H9 (cell line): Measurements from ENCODE around the gene TSGA10. TPM values are rescaled to one million over a fixed set of nuclear protein-coding genes. Genes with fewer than 3 reads are reported as not detected.

Experiments
- DNase-seq: peaks from one replicate; pipeline ENCODE4 v3.0.0-alpha.2; 2017
- H2AFZ ChIP-seq: one replicate; pipeline ENCODE4 v1.6.1; 2013; ENCODE audit warnings: mild to moderate bottlenecking, low read length, control low read depth, moderate library complexity
- H2AK5ac ChIP-seq: 2 replicates; pipeline ENCODE4 v1.6.1; 2013; ENCODE audit warnings: low read length, control low read depth, mixed read lengths; ENCODE audit not compliant: insufficient read length
- H2BK120ac ChIP-seq: one replicate; pipeline ENCODE4 v1.6.1; 2013; ENCODE audit warnings: low read depth, mild to moderate bottlenecking, low read length, control low read depth, inconsistent platforms; ENCODE audit not compliant: poor library complexity, severe bottlenecking
- H2BK12ac ChIP-seq: 2 replicates; pipeline ENCODE4 v1.6.1; 2013; ENCODE audit warnings: low read length, control low read depth, mixed read lengths, low read depth; ENCODE audit not compliant: insufficient read length
- H2BK15ac ChIP-seq: 2 replicates; pipeline ENCODE4 v1.6.1; 2013; ENCODE audit warnings: low read depth, low read length, control low read depth
- H2BK20ac ChIP-seq: one replicate; pipeline ENCODE4 v1.6.1; 2013; ENCODE audit warnings: low read depth, mild to moderate bottlenecking, low read length, control low read depth, inconsistent platforms; ENCODE audit not compliant: poor library complexity, severe bottlenecking
- H2BK5ac ChIP-seq: 2 replicates; pipeline ENCODE4 v1.6.1; 2013; ENCODE audit warnings: low read length, control low read depth, mixed read lengths; ENCODE audit not compliant: insufficient read length
- H3K14ac ChIP-seq: 2 replicates; pipeline ENCODE4 v1.6.1; 2013; ENCODE audit warnings: low read length, control low read depth; ENCODE audit not compliant: insufficient read depth
- H3K18ac ChIP-seq: 2 replicates; pipeline ENCODE4 v1.6.1; 2013; ENCODE audit warnings: low read depth, mild to moderate bottlenecking, mixed read lengths, low read length, control low read depth; ENCODE audit not compliant: insufficient read length
- H3K23ac ChIP-seq: 2 replicates; pipeline ENCODE4 v1.6.1; 2013; ENCODE audit warnings: low read length, control low read depth, mixed read lengths, low read depth; ENCODE audit not compliant: insufficient read length
- H3K23me2 ChIP-seq: 2 replicates; pipeline ENCODE4 v1.6.1; 2013; ENCODE audit warnings: low read depth, mild to moderate bottlenecking, mixed read lengths, low read length, control low read depth; ENCODE audit not compliant: insufficient read length, poor library complexity, severe bottlenecking
- H3K27ac ChIP-seq: 2 replicates; pipeline ENCODE4 v1.5.1; 2013; ENCODE audit warnings: low read length, control low read depth, mixed read lengths, low read depth; ENCODE audit not compliant: insufficient read length
- H3K27me3 ChIP-seq: 2 replicates; pipeline ENCODE4 v1.6.1; 2013; ENCODE audit warnings: low read length, control low read depth, inconsistent platforms; ENCODE audit not compliant: insufficient read depth
- H3K4ac ChIP-seq: 2 replicates; pipeline ENCODE4 v1.6.1; 2013; ENCODE audit warnings: low read depth, mild to moderate bottlenecking, control low read depth, inconsistent platforms, low read length, moderate library complexity
- H3K4me1 ChIP-seq: 2 replicates; pipeline ENCODE4 v1.6.1; 2013; ENCODE audit warnings: low read length, control low read depth, inconsistent platforms; ENCODE audit not compliant: insufficient read depth
- H3K4me2 ChIP-seq: 2 replicates; pipeline ENCODE4 v1.6.1; 2013; ENCODE audit warnings: low read length, control low read depth, mixed read lengths; ENCODE audit not compliant: insufficient read length, insufficient read depth
- H3K56ac ChIP-seq: 2 replicates; pipeline ENCODE4 v1.6.1; 2013; ENCODE audit warnings: low read depth, mild to moderate bottlenecking, mixed read lengths, low read length, control low read depth; ENCODE audit not compliant: insufficient read length
- H3K79me1 ChIP-seq: 2 replicates; pipeline ENCODE4 v1.6.1; 2013; ENCODE audit warnings: low read depth, mild to moderate bottlenecking, moderate library complexity, low read length, control low read depth, inconsistent platforms; ENCODE audit not compliant: insufficient read depth, poor library complexity, severe bottlenecking
- H3K79me2 ChIP-seq: 2 replicates; pipeline ENCODE4 v1.6.1; 2013; ENCODE audit warnings: low read length, control low read depth, inconsistent platforms; ENCODE audit not compliant: insufficient read depth
- H3K9ac ChIP-seq: 2 replicates; pipeline ENCODE4 v1.6.1; 2013; ENCODE audit warnings: low read length, control low read depth, mixed read lengths; ENCODE audit not compliant: insufficient read length; ENCODE audit errors: extremely low read depth
- H3K9me3 ChIP-seq: one replicate; pipeline ENCODE4 v1.6.1; 2013; ENCODE audit warnings: low read depth, low read length, inconsistent platforms; ENCODE audit not compliant: control insufficient read depth
- H3T11ph ChIP-seq: one replicate; pipeline ENCODE4 v1.6.1; 2013; ENCODE audit warnings: mild to moderate bottlenecking, low read length, control low read depth, inconsistent platforms
- H4K20me1 ChIP-seq: one replicate; pipeline ENCODE4 v1.6.1; 2013; ENCODE audit not compliant: control insufficient read depth, insufficient read length, insufficient read depth
- H4K5ac ChIP-seq: 2 replicates; pipeline ENCODE4 v1.6.1; 2013; ENCODE audit warnings: low read depth, mild to moderate bottlenecking, mixed read lengths, low read length, control low read depth; ENCODE audit not compliant: insufficient read length
- H4K8ac ChIP-seq: replicated peaks from 2 replicates; pipeline ENCODE4 v1.6.1; 2013; ENCODE audit warnings: low read length, control low read depth, mixed read lengths, low read depth; ENCODE audit not compliant: insufficient read length
- H4K91ac ChIP-seq: 2 replicates; pipeline ENCODE4 v1.6.1; 2013; ENCODE audit warnings: low read depth, mild to moderate bottlenecking, moderate library complexity, mixed read lengths, low read length, control low read depth; ENCODE audit not compliant: insufficient read length
- H3K27ac Mint-ChIP-seq, 3 experiments: 2 replicates in 2 of 3; 3 replicates in 1 of 3; pipeline ENCODE4 v1.8.0; 2020 to 2021; ENCODE audit warnings: mixed read lengths in 3 of 3, mild to moderate bottlenecking in 1 of 3, moderate library complexity in 1 of 3
- H3K27me3 Mint-ChIP-seq: 2 replicates; pipeline ENCODE4 v1.8.0; 2021; ENCODE audit warnings: low read depth, mild to moderate bottlenecking, moderate library complexity, mixed read lengths
- H3K36me3 Mint-ChIP-seq, 3 experiments: 2 replicates in 2 of 3; 3 replicates in 1 of 3; pipeline ENCODE4 v1.8.0; 2020 to 2021; ENCODE audit warnings: low read depth in 3 of 3, mixed read lengths in 3 of 3; ENCODE audit not compliant: insufficient read depth in 1 of 3
- H3K4me1 Mint-ChIP-seq, 2 experiments: 2 replicates each; pipeline ENCODE4 v1.8.0; 2020; ENCODE audit warnings: mixed read lengths in 2 of 2
- H3K4me3 Mint-ChIP-seq, 2 experiments: 2 replicates in 1 of 2; 3 replicates in 1 of 2; pipeline ENCODE4 v1.8.0; 2020 to 2021; ENCODE audit warnings: mild to moderate bottlenecking in 2 of 2, mixed read lengths in 2 of 2, moderate library complexity in 1 of 2
- H3K9me3 Mint-ChIP-seq, 2 experiments: 2 replicates in 1 of 2; 3 replicates in 1 of 2; pipeline ENCODE4 v1.8.0; 2020; ENCODE audit warnings: mild to moderate bottlenecking in 2 of 2, mixed read lengths in 2 of 2, moderate library complexity in 1 of 2
- WGBS: extraction: QIAGEN DNeasy Blood & Tissue Kit; methylation state at CpG from one replicate; pipeline ENCODE4 v1.1.7; 2013; ENCODE audit warnings: missing lambda C conversion rate, low lambda C conversion rate, mixed read lengths; ENCODE audit not compliant: insufficient read length; ENCODE audit errors: extremely low coverage; 5-methylcytosine and 5-hydroxymethylcytosine counted together
- total RNA-seq: library from RNA; stranded (reverse); gene quantifications from 2 replicates; pipeline ENCODE4 v1.2.1, GENCODE V29; 2021
- TF ChIP-seq, protein P1 (sequence below): fragments of 200-600 bp; sonication (generic); conservative IDR thresholded peaks from 3 replicates; pipeline ENCODE4 v1.8.0; 2021; ENCODE audit warnings: antibody characterized with exemption, mild to moderate bottlenecking

TSGA10 gene
- total RNA-seq, 1 experiment from 2014 or later: 6.3 TPM

DNA sequence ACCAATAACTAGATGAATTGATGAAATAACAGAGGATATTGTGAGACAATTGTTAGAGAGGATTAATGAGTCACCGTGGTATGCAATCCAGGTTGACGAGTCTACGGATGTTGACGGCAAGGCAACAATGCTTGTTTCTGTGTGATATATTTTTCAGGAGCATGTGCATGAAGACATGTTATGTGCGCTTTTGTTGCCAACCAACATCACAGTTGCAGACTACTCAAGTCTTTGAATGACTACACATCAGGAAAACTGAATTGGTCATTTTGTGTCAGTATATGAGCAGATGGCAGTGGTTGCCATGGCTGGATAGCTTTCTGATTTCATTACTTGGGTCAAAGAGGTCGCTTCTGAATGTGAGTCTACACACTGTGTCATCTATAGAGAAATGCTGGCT is 122.0 kb downstream of the TSGA10 start:
- H2AK5ac ChIP-seq: no peak overlapping the region
- H3K14ac ChIP-seq: no peak overlapping the region
- no peak overlapping the region for H2BK120ac ChIP-seq
- no peaks in the 10 kb centered on the region for H3K9me3 Mint-ChIP-seq
- H3K18ac ChIP-seq: no peak overlapping the region
- H3K79me2 ChIP-seq: no peaks in the 10 kb centered on the region
- H2BK15ac ChIP-seq: no peak overlapping the region
- WGBS: no CpG with 5 or more reads among the region's 6 CpGs
- H3K4me1 Mint-ChIP-seq: no peaks in the 10 kb centered on the region
- no peak overlapping the region for H3K27ac ChIP-seq
- no peak overlapping the region for H4K8ac ChIP-seq
- no peak for DNase-seq
- no peak overlapping the region for H3K56ac ChIP-seq
- no peak overlapping the region for H4K5ac ChIP-seq
- H3K9me3 ChIP-seq: no peaks in the 10 kb centered on the region
- H3T11ph ChIP-seq: no peak overlapping the region
- H2BK12ac ChIP-seq: no peak overlapping the region
- H3K23me2 ChIP-seq: no peaks in the 10 kb centered on the region
- no peak overlapping the region for H3K4me2 ChIP-seq
- H3K27ac Mint-ChIP-seq: no peak overlapping the region
- H3K9ac ChIP-seq: no peak overlapping the region
- H3K4ac ChIP-seq: no peak overlapping the region
- no peaks in the 10 kb centered on the region for H3K79me1 ChIP-seq
- no peaks in the 10 kb centered on the region for H4K20me1 ChIP-seq
- H3K4me1 ChIP-seq: no peaks in the 10 kb centered on the region
- H3K27me3 Mint-ChIP-seq: no peaks in the 10 kb centered on the region; the same call in 1 of the 2 replicates
- no peak overlapping the region for H3K23ac ChIP-seq
- no peaks in the 10 kb centered on the region for H3K36me3 Mint-ChIP-seq
- H2BK5ac ChIP-seq: no peak overlapping the region
- TF ChIP-seq, protein P1, sequence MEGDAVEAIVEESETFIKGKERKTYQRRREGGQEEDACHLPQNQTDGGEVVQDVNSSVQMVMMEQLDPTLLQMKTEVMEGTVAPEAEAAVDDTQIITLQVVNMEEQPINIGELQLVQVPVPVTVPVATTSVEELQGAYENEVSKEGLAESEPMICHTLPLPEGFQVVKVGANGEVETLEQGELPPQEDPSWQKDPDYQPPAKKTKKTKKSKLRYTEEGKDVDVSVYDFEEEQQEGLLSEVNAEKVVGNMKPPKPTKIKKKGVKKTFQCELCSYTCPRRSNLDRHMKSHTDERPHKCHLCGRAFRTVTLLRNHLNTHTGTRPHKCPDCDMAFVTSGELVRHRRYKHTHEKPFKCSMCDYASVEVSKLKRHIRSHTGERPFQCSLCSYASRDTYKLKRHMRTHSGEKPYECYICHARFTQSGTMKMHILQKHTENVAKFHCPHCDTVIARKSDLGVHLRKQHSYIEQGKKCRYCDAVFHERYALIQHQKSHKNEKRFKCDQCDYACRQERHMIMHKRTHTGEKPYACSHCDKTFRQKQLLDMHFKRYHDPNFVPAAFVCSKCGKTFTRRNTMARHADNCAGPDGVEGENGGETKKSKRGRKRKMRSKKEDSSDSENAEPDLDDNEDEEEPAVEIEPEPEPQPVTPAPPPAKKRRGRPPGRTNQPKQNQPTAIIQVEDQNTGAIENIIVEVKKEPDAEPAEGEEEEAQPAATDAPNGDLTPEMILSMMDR: no peak
- no peak overlapping the region for H3K4me3 Mint-ChIP-seq
- no peak overlapping the region for H2BK20ac ChIP-seq
- H3K27me3 ChIP-seq: no peaks in the 10 kb centered on the region
- H4K91ac ChIP-seq: no peak overlapping the region
- H2AFZ ChIP-seq: no peak overlapping the region
